Measurements from ENCODE around the gene PRELID2.

Gene PRELID2

GRCh38 chr5:145797336-145797735 is 37.8 kb downstream of the PRELID2 start:
- DNase-seq (ENCODE audit: low spot score) = no peak

- no peak for DNase-seq (ENCODE audit: low spot score)
These were observed 38.8 kb downstream of the PRELID2 start for GRCh38 chr5:145796318-145796717.

- no peak for DNase-seq (ENCODE audit: low spot score)
These were observed 41.6 kb downstream of the PRELID2 start for GRCh38 chr5:145793574-145793973.

- DNase-seq (ENCODE audit: low spot score) = no peak
These were observed 42.3 kb downstream of the PRELID2 start for GRCh38 chr5:145792840-145793239.

DNA sequence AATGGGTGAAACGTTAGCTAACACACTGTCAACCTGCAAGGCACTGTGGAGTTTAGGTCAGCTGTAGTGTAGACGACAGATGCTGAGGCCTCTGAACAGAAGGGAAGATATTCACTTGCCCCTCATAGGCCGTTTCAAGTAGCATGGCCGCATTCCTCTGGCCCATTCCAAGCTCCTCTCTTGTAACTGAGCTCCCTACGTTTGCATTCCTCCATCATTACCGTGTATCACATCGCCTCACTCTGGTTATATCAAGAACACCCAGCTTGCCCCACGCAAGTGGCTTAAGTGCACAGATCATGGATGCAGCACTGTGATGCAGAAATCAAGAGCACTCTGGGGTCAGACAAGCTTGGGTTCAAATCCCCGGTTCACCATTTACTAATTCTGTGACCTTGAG is 43.3 kb downstream of the PRELID2 start:
- no peak for DNase-seq (ENCODE audit: low spot score)

DNA sequence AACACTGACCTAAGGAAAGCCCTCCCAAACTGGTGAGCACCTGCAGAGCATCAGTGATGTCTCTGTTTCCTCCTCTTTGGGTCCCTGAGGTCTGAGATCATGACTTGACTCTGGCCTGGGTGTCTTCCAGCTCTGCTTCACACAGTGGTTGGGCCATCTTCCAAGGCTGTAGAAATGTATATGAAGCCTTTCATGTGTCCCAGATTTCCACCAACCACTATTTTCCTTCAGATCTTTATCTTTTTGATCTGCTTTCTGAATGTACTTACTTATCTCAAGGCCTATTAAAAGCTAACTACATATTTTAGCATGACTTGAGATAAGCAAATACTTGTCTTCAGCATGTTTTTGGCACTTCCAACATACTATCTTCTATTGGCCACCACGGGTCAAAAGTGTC is 47.1 kb downstream of the PRELID2 start:
- no peak for DNase-seq (ENCODE audit: low spot score)

GRCh38 chr5:145787507-145787906 is 47.6 kb downstream of the PRELID2 start:
- DNase-seq (ENCODE audit: low spot score) = no peak

- no peak for DNase-seq (ENCODE audit: low spot score)
These were observed 48.1 kb downstream of the PRELID2 start for GRCh38 chr5:145787001-145787400.

- DNase-seq (ENCODE audit: low spot score) = no peak
These were observed 54.2 kb downstream of the PRELID2 start for GRCh38 chr5:145780982-145781381.

DNA sequence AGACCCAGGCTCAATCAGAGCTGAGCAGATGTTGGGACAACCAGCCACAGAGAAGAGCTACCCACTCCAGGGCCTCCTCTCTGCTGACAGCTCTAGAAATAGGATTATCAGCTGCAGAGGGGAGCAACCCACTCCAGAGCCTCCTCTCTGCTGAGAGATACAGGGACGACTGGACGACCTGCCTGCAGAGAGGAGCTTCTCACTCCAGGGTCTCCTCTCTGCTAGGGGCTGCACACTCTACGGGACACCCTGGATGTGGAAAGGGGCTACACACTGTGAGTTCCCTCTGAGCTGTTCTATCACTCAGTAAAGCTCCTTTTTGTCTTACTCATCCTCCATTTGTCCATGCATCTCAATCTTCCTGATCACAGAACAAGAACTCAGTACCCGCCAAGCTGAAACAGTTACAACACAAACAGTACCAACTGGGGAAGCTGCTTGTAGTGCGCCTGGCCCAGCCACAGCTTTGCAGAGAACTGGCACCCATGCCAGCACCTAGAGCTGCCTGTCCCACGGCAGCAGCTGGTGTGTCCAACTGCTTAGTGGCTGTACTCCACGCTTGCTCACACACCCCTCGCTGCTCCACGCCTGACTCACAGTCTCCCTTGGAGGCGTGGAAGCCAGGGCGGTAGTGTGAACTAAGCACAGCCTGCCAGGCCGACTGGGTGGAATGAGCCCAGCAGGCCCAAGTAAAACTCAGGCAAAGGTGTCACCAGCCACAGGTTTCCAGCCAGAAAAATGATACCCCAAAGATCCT is 56.8 kb downstream of the PRELID2 start:
- no peak for DNase-seq (ENCODE audit: low spot score)

- no peak for DNase-seq (ENCODE audit: low spot score)
These were observed 57.6 kb downstream of the PRELID2 start for GRCh38 chr5:145777445-145778063.

- no peak for DNase-seq (ENCODE audit: low spot score)
These were observed 58.3 kb downstream of the PRELID2 start for GRCh38 chr5:145776886-145777285.

- no peak for DNase-seq (ENCODE audit: low spot score)
These were observed 59.2 kb downstream of the PRELID2 start for GRCh38 chr5:145775893-145776444.

GRCh38 chr5:145775411-145775810 is 59.7 kb downstream of the PRELID2 start:
- DNase-seq (ENCODE audit: low spot score) = no peak

- DNase-seq (ENCODE audit: low spot score) = no peak
These were observed 60.7 kb downstream of the PRELID2 start for GRCh38 chr5:145774442-145774841.

DNA sequence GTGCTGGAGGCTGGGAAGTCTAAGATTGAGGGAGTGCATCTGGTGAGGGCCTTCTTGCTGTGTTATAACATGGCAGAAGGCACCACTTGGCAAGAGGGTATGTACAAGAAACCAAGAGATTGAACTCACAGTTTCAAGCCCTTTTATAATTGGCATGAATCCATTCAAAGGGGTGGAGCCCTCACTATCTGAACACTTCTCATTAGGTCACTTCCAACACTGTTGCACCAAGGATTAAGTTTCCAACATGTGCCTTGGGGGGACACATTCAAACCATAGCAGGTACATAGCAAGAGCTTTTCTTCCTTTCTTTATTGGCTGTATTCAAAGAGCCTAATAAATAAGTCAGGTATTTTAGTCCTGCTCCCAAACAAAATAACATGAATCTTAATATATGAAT is 62.7 kb downstream of the PRELID2 start:
- DNase-seq (ENCODE audit: low spot score) = no peak

- DNase-seq (ENCODE audit: low spot score) = no peak
These were observed 66.3 kb downstream of the PRELID2 start for GRCh38 chr5:145768863-145769262.

DNA sequence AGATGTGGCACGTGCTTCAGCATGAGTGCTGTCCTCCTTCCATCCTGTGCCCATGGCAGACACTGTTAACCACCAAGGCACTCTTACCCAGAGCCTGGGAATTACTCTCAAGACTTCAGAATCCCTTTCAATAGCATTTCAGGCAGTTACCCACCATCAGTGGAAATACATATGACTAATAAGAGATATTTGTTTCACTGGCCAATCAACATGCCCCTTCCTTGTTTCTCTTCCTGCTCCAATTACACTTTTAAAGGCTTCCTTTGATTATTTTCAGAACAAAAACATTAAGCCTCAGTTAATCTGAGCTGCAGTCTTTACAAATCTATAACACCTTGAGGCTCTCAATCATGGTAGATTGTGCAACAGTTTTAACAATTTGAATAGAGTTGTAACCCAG is 70.8 kb downstream of the PRELID2 start:
- no peak for DNase-seq (ENCODE audit: low spot score)

DNA sequence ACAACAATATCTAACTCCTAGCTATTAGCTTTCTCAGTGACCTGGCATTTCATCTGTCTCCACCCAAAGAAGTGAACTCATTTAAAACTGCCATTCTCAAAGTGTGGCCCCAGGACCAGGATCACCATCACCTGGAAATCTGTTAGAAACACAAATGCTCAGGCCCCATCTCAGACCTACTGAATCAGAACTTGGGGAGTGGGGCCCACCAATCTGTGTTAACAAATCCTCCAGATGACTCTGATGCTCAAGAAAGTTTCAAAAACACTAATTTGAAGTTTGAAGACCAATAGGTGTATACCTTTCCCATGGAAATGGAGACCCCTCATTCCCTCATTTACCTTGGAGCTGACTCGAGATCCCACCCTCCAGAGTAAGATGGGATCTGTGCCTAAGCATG is 72.3 kb downstream of the PRELID2 start:
- DNase-seq (ENCODE audit: low spot score) = no peak

GRCh38 chr5:145761254-145761653 is 73.9 kb downstream of the PRELID2 start:
- DNase-seq (ENCODE audit: low spot score) = no peak

DNA sequence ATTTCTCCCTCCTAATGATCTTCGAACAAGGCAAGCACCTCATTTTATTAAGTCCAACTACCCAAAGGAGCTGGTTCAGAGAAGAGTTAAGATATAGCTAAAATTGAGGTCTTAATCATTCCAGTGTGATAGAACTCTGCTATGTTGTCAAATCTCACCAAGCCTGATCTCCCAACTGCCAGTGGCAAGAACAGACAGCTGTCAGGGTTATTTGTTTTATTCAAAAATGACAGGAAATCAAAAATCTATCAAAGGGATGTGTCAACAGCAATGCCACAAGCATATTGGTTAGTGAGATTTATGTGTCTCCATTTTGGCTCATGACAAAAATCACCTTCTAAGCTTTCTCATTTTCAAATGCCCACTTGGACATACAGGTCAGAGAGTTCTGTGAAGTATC is 74.5 kb downstream of the PRELID2 start:
- no peak for DNase-seq (ENCODE audit: low spot score)

DNA sequence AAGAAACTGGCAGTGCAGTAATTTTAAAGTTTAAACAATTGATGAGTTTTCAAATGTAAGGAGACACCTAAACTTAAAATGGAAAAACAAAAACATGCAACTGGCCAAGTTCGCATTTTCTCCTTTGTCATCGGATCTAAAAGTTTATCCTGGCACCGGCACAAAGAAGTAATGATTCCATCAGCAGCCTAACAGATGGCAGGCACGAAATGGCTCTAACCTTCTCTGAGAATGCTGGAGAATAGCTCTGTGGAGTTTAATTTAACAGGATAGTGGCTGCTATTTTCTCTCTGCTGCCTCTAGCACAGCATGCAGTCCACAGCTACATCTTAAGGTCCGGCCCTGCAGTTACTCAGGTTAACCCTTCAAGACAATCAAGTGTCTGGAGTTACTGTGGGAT is 82.2 kb downstream of the PRELID2 start:
- no peak for DNase-seq (ENCODE audit: low spot score)

- no peak for DNase-seq (ENCODE audit: low spot score)
These were observed 82.6 kb downstream of the PRELID2 start for GRCh38 chr5:145752534-145752933.

Data from SK-N-DZ (cell line).